ENCODE data around the gene NPRL2.

NPRL2 gene

GRCh38 chr3:50378024-50378423, 27.4 kb upstream of the NPRL2 start:
- TF ChIP-seq, protein P1, sequence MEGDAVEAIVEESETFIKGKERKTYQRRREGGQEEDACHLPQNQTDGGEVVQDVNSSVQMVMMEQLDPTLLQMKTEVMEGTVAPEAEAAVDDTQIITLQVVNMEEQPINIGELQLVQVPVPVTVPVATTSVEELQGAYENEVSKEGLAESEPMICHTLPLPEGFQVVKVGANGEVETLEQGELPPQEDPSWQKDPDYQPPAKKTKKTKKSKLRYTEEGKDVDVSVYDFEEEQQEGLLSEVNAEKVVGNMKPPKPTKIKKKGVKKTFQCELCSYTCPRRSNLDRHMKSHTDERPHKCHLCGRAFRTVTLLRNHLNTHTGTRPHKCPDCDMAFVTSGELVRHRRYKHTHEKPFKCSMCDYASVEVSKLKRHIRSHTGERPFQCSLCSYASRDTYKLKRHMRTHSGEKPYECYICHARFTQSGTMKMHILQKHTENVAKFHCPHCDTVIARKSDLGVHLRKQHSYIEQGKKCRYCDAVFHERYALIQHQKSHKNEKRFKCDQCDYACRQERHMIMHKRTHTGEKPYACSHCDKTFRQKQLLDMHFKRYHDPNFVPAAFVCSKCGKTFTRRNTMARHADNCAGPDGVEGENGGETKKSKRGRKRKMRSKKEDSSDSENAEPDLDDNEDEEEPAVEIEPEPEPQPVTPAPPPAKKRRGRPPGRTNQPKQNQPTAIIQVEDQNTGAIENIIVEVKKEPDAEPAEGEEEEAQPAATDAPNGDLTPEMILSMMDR (IDR thresholded peaks at IDR 0.05) = no peak
- DNase-seq = no peak
- H3K36me3 ChIP-seq = no peaks in the 10 kb centered on the region
- intact Hi-C loops (cut with DNase I; ENCODE audit: low total_unique reads) = no loop called here
- peaks cover 0 to 11% (median 9%) of the 10 kb centered on the region in 4 donors for H3K4me1 ChIP-seq
- no peaks in the 10 kb centered on the region for H3K9me3 ChIP-seq
- peaks cover 0 to 3% of the 10 kb centered on the region in 2 donors for H3K27me3 ChIP-seq
- H3K4me3 ChIP-seq = no peak overlapping the region
- no peak overlapping the region for H3K27ac ChIP-seq

GRCh38 chr3:50375258-50375931, 24.8 kb upstream of the NPRL2 start:
- H3K36me3 ChIP-seq = no peaks in the 10 kb centered on the region
- no peak overlapping the region for H3K4me3 ChIP-seq
- H3K9me3 ChIP-seq = no peaks in the 10 kb centered on the region
- peaks cover 0 to 28% of the 10 kb centered on the region in 2 donors for H3K27me3 ChIP-seq
- intact Hi-C loops (cut with DNase I; ENCODE audit: low total_unique reads) = no loop called here
- TF ChIP-seq, protein P1 (IDR thresholded peaks at IDR 0.05) = no peak
- H3K27ac ChIP-seq = no peak overlapping the region
- no peaks in the 10 kb centered on the region for H3K4me1 ChIP-seq
- no peak for DNase-seq

DNA sequence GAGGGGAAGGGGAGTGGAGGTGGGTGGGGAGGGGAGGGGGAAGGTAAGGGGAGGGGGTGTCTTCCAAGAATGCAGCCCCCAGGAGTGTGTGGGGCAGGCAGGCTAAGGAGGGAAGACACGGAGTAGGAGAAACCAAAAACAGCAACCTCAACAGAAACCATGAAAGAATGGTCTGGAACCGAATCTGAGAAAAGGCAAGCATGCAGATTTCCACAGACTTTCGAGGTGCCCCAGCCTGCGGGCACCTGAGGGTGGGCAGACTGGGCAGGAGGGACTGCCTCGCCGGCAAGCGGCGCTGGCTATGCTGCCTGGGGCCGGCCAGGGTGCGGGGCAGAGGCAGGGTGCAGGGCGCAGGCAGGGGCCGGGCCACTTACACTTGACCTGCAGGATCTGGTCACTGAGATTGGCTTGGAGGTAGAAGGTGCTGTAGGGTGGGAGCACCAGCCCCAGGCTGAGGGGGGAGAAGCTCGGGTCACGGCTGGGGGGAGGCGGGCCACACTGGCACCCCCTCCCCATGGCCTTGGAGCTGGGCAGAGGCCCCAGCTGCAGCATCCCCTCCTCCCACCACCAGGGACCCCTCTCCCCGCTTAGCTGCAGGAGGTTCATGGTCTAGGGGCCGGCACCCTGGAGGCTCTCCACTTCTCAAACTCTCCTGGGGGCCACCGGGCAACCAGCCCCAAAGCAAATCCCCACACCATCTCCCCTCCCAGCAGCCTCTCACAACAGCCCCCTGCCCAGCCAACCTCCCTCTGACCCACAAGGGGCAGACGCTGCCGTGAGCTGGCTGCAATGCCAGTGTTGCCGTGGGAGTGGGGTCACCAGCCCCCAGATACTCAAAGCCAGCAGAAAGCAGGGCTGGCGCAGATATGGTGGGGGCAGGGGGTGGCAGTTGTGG, 24.0 kb upstream of the NPRL2 start:
- Histone ChIP-seq H3K4me1 (no peaks in the 10 kb centered on the region), H3K9me3 (no peaks in the 10 kb centered on the region), H3K27ac (no peak overlapping the region), H3K4me3 (no peak overlapping the region), H3K36me3 (no peaks in the 10 kb centered on the region), H3K27me3 (peaks cover 0 to 33% of the 10 kb centered on the region in 2 donors)
- no peak for DNase-seq
- TF ChIP-seq, protein P1 (IDR thresholded peaks at IDR 0.05) = no peak
- intact Hi-C loops (cut with DNase I; ENCODE audit: low total_unique reads) = no loop called here

GRCh38 chr3:50373146-50374051, 22.8 kb upstream of the NPRL2 start:
- Histone ChIP-seq H3K4me1 (no peaks in the 10 kb centered on the region), H3K9me3 (no peaks in the 10 kb centered on the region), H3K27ac (no peak overlapping the region), H3K4me3 (no peak overlapping the region), H3K36me3 (no peaks in the 10 kb centered on the region), H3K27me3 (peaks cover 0 to 36% of the 10 kb centered on the region in 2 donors)
- intact Hi-C loops (cut with DNase I; ENCODE audit: low total_unique reads) = no loop called here
- TF ChIP-seq, protein P1 (IDR thresholded peaks at IDR 0.05) = no peak
- no peak for DNase-seq

DNA sequence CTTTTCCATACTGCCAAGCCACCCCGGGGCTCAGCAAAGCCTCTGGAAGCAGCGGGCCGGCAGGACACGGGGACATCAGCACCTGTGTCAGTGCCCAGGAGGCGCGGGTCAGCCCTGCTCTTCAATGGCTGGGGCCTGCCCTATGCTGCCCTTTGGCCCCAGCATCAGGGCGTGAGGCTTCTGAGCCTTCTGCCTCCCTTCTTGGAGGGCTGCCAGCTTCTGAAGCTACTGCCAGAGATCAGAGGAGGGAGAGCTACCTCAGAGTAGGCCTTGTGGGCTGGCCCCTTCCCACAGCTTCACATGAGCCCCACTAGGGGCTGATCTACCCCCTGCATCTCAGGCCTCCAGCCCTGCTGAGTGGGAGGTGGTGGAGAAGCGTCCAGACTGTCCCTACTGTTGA, 21.8 kb upstream of the NPRL2 start:
- Histone ChIP-seq H3K27ac (no peak overlapping the region), H3K36me3 (no peaks in the 10 kb centered on the region), H3K27me3 (peaks cover 0 to 36% of the 10 kb centered on the region in 2 donors), H3K4me1 (peaks cover 0 to 3% (median 0%) of the 10 kb centered on the region in 4 donors), H3K9me3 (no peaks in the 10 kb centered on the region), H3K4me3 (no peak overlapping the region)
- DNase-seq = no peak
- TF ChIP-seq, protein P1 (IDR thresholded peaks at IDR 0.05) = no peak
- intact Hi-C loops (cut with DNase I; ENCODE audit: low total_unique reads) = no loop called here
